Ectodermal cell (in vitro differentiated cells): ENCODE data around the gene SNRNP25.

Experiments used
- H3K27ac ChIP-seq: 2 replicates; pipeline ENCODE4 v1.7.0; 2013; ENCODE audit warnings: mild to moderate bottlenecking, low read depth, low read length; ENCODE audit not compliant: insufficient read depth, poor library complexity, severe bottlenecking
- H3K27me3 ChIP-seq: 2 replicates; pipeline ENCODE4 v1.7.0; 2013; ENCODE audit warnings: mild to moderate bottlenecking, low read length; ENCODE audit not compliant: insufficient read depth, control insufficient read depth, poor library complexity, severe bottlenecking
- H3K36me3 ChIP-seq: one replicate; pipeline ENCODE4 v1.7.0; 2013; ENCODE audit warnings: low read length; ENCODE audit not compliant: control insufficient read depth, insufficient read depth
- H3K4me1 ChIP-seq: one replicate; pipeline ENCODE4 v1.7.0; 2013; ENCODE audit warnings: low read length; ENCODE audit not compliant: control insufficient read depth, insufficient read depth
- H3K4me3 ChIP-seq: 2 replicates; pipeline ENCODE4 v1.7.0; 2013; ENCODE audit warnings: low read depth, low read length, control low read depth; ENCODE audit not compliant: insufficient read depth
- H3K9me3 ChIP-seq: 2 replicates; pipeline ENCODE4 v1.7.0; 2013; ENCODE audit warnings: mild to moderate bottlenecking, low read length, moderate library complexity; ENCODE audit not compliant: control insufficient read depth
- WGBS, 2 experiments: methylation state at CpG; one replicate each; pipeline ENCODE4 v1.1.7; 2013; ENCODE audit warnings: missing lambda C conversion rate in 2 of 2; 5-methylcytosine and 5-hydroxymethylcytosine counted together

Gene SNRNP25

DNA sequence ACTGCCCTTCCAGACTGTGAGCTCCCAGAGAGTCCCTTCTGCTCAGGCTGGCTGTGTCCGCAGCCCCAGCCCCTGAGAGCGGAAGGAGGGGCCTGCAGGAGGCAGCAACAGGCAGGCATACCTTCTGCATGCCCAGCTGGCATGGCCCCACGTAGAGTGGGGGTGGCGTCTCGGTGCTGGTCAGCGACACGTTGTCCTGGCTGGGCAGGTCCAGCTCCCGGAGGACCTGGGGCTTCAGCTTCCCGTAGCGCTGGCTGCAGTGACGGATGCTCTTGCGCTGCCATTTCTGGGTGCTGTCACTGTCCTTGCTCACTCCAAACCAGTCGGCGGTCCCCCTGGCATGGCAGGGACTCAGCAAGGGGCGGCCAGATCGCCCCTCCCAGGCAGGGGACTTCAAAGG lies 9.8 kb downstream of the SNRNP25 start:
- peaks cover 16% of the 10 kb centered on the region for H3K4me1 ChIP-seq
- WGBS, 2 experiments = 96% methylated on average over 16 of the region's 16 CpGs
- H3K27me3 ChIP-seq = no peaks in the 10 kb centered on the region
- H3K27ac ChIP-seq = no peak overlapping the region
- no peak overlapping the region for H3K4me3 ChIP-seq
- no peaks in the 10 kb centered on the region for H3K9me3 ChIP-seq
- H3K36me3 ChIP-seq = peaks cover 22% of the 10 kb centered on the region

DNA sequence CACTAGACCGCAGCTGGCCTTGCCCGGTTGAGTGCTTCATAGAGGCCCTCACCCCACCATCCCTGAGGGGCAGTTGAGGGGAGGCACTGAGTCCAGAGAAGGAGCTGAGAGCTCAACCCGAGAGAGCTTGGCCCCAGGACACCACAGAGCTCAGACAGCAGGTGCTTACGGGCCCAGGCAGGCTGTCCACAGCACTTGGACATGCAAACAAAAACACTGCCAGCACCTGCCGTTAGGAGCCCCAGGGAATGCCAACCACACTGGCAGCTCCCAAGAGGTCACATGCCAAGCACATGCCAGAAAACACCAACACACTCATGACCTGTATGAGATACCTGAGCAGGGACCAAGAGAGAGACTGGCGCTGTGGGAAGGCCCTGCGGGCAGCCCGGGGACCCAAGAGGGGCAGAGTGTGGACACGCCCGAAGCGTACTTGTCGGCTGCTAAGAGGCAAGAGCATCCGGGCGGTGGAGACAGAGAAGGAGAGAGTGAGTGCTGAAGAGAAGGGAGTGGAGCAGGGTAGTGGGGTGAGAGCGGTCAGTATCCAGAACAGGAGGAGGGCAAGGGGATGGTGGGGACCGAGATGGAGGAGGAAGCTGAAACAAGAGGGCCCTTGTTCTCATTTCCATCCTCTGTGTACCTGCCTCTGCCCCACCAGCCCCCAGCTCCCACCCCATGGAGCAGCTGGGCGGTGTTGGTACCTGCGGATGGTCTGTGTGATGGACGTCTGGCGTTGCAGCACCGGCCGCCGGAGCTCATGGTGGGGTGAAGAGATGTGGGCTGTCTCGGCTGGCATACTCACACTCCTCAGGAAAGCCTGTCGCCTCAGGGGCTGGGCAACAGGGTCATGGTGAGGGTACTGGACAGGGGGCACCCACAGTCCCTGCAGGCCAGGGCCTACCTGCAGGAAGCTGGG lies 10.6 kb downstream of the SNRNP25 start:
- H3K27me3 ChIP-seq = no peaks in the 10 kb centered on the region
- no peak overlapping the region for H3K4me3 ChIP-seq
- peaks cover 18% of the 10 kb centered on the region for H3K4me1 ChIP-seq
- H3K36me3 ChIP-seq = peaks cover 14% of the 10 kb centered on the region
- H3K9me3 ChIP-seq = no peaks in the 10 kb centered on the region
- H3K27ac ChIP-seq = no peak overlapping the region
- 95% methylated on average over 25 of the region's 25 CpGs for WGBS, 2 experiments

DNA sequence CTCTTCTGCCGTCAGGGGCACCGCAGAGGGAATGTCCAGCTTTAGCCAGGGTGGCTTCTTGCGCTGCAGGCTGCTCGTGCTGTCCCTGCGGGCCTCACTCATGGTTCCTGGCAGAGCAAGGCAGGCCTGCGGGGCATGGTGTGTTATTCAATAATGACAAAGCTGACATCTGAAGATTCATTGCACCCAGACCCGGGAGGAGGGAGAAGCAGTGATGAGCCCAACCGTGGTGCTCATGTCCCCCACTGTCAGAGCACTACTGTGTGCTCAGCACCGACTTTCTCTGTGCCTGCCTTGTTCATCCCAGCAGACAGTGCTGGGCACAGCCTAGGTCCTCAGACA lies 11.3 kb downstream of the SNRNP25 start:
- peaks cover 10% of the 10 kb centered on the region for H3K36me3 ChIP-seq
- 83 to 84% methylated on average over 9 of the region's 9 CpGs for WGBS, 2 experiments

DNA sequence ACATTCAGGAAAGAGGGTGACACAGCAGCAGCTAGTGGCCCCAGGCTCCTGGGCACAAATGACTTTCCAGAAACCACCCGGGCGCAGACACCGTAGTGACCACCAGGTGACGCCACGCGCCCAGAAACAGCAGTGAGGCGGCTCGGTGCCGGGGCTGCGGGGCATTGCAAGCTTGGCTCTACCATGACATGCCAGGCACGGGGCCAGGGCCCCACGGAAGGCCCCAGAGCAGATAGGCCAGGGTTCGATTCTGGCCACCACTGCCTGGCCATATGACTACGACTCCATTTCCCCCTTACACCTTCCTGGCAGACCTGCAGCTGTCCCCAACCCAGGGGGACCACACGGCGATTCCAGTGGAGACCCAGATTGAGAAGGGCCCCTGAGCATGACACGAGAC lies 12.1 kb downstream of the SNRNP25 start:
- Histone ChIP-seq H3K27me3 (no peaks in the 10 kb centered on the region), H3K27ac (no peak overlapping the region), H3K4me1 (peaks cover 21% of the 10 kb centered on the region), H3K36me3 (peaks cover 10% of the 10 kb centered on the region), H3K4me3 (no peak overlapping the region), H3K9me3 (no peaks in the 10 kb centered on the region)
- 27 to 30% methylated on average over 17 of the region's 17 CpGs for WGBS, 2 experiments

More for the DNA sequence above, 11.3 kb downstream of the SNRNP25 start:
- H3K4me3 ChIP-seq = no peak overlapping the region
- no peaks in the 10 kb centered on the region for H3K27me3 ChIP-seq
- no peak overlapping the region for H3K27ac ChIP-seq
- peaks cover 20% of the 10 kb centered on the region for H3K4me1 ChIP-seq
- H3K9me3 ChIP-seq = no peaks in the 10 kb centered on the region

DNA sequence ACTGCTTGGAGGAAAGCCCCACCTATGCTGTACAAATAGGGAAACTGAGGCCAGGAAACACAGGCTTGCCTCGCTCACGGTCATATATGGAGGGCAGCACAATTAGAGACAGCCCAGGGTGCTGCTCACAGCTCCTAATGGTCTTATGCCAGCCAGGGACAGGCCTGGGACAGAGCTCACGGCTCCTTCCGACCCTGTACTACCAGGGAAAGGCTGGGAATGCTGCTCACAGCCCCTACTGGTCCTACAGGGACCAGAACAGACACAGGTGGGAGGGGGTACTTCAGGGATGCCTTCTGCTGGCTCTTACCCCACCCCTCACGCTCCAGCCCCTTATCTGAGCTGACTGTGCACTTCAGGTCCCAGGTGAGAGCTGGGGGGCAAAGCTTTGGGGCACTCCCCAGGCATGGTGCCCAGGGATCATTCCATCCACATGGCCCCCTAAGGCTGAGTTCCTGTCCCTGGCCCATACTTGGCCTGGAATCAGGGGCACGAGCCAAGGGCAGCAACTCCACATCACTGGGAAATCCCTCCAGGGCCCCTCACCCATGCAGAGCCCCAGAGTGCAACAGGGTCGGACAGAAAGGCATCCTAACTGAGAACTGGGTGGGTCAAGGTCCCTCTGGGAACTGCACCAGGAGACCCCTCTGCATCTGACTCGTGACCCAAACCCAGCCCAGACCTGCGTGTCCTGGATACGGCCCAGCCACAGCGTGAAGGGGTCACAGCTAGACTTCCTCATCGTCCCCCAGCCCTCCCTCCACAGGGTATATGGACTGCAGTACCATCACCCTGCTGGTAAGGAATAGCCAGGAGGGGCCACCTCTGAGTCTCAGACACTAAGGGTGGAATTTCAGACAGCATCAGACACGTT lies 12.9 kb downstream of the SNRNP25 start:
- Histone ChIP-seq H3K9me3 (no peaks in the 10 kb centered on the region), H3K36me3 (peaks cover 7% of the 10 kb centered on the region), H3K27ac (no peak overlapping the region), H3K4me3 (no peak overlapping the region), H3K27me3 (peaks cover 3% of the 10 kb centered on the region), H3K4me1 (peaks cover 27% of the 10 kb centered on the region)
- WGBS, 2 experiments = 89 to 91% methylated on average over 13 of the region's 13 CpGs

DNA sequence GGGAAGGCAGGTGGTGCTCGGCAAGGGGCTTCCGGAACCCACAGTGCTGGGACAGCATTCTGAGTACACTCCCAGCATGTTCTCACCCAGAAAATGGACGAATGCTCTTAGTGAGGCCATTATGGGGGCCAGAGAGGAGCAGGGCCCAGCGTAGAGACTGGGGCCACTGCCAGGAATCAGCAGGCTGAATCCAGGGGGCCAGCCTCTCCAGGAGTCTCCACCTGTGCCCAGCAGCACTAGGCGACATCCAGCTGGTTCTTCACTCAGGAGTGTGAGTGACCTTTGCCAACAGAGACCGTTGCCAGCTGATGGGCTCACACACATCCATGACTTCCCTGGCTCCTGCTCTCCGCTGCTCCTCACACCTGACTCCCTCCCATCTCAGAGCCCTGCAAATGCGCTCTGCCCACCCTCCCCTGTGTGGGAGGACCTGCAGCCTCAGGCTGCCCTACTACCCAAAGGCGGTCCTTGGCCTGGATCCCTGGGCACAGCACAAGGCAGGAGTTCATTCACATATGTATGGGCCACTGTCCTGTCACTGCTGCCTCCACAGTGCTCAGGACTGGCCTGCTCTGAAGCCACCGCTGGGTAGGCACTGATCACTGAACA lies 13.7 kb downstream of the SNRNP25 start:
- Histone ChIP-seq H3K27ac (no peak overlapping the region), H3K4me3 (no peak overlapping the region), H3K36me3 (peaks cover 3% of the 10 kb centered on the region), H3K27me3 (peaks cover 3% of the 10 kb centered on the region), H3K9me3 (no peaks in the 10 kb centered on the region), H3K4me1 (peaks cover 27% of the 10 kb centered on the region)
- 91 to 93% methylated on average over 10 of the region's 10 CpGs for WGBS, 2 experiments

DNA sequence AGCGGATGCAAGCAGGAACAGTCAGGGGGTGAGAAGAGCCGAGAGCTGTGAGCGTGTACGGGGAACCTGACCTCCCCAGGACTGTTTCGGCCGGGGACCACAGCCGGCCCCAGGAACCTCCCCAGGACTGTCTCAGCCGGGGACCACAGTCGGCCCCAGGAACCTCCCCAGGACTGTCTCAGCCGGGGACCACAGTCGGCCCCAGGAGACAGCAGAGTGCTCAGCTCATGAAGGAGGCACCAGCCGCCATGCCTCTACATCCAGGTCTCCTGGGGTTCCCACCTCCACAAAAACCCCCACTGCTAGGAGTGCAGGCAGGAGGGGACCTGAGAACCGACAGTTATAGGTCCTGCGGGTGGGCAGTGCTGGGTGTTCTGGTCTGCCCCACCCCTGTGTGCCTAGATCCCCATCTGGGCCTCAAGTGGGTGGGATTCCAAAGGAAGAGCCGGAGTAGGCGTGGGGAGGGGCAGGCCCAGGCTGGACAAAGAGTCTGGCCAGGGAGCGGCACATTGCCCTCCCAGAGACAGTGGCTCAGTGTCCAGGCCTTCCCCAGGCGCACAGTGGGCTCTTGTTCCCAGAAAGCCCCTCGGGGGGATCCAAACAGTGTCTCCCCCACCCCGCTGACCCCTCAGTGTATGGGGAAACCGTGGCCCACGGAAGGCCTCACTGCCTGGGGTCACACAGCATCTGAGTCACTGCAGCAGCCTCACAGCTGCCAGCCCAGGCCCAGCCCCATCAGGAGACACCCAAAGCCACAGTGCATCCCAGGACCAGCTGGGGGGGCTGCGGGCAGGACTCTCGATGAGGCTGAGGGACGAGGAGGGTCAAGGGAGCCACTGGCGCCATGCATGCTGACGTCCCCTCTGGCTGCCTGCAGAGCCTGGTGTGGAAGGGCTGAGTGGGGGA lies 14.5 kb downstream of the SNRNP25 start:
- H3K36me3 ChIP-seq = no peaks in the 10 kb centered on the region
- H3K4me1 ChIP-seq = peaks cover 33% of the 10 kb centered on the region
- H3K4me3 ChIP-seq = no peak overlapping the region
- 88% methylated on average over 27 of the region's 27 CpGs for WGBS, 2 experiments
- no peak overlapping the region for H3K27ac ChIP-seq
- no peaks in the 10 kb centered on the region for H3K9me3 ChIP-seq
- H3K27me3 ChIP-seq = peaks cover 8% of the 10 kb centered on the region

DNA sequence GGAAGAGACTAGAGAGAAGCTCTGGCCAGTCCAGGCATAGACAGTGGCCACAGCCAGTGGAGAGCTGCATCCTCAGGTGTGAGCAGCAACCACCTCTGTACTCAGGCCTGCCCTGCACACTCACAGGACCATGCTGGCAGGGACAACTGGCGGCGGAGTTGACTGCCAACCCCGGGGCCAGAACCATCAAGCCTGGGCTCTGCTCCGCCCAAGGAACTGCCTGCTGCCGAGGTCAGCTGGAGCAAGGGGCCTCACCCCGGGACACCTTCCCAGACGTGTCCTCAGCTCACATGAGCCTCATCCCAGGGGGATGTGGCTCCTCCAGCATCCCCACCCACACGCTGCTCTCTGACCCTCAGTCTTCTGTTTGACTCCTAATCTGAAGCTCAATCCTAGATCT lies 15.6 kb downstream of the SNRNP25 start:
- 83 to 88% methylated on average over 8 of the region's 8 CpGs for WGBS, 2 experiments
- H3K27ac ChIP-seq = no peak overlapping the region
- H3K4me3 ChIP-seq = no peak overlapping the region
- no peaks in the 10 kb centered on the region for H3K9me3 ChIP-seq
- peaks cover 8% of the 10 kb centered on the region for H3K27me3 ChIP-seq
- H3K36me3 ChIP-seq = no peaks in the 10 kb centered on the region
- peaks cover 42% of the 10 kb centered on the region for H3K4me1 ChIP-seq

DNA sequence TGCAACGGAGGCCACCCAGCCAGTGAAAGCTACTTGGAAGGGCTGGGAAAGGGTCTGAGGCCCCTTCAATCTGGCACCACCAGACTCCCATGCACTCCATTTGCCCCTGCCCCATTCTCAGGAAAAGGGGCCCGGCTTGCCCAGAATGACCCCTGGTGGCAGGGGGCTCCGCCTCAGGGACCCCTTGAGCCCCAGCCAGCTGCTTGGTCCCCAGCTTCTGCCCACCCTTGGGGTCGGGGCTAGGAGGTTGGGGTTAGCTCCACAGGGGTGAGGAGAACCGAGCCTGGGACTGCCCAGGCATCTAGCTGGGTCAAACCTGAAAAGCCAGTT lies 17.5 kb downstream of the SNRNP25 start:
- peak overlapping the region; percentile 60 for H3K4me3 ChIP-seq

More for the DNA sequence above, 17.5 kb downstream of the SNRNP25 start:
- no peak overlapping the region for H3K27ac ChIP-seq
- H3K9me3 ChIP-seq = no peaks in the 10 kb centered on the region
- peaks cover 8% of the 10 kb centered on the region for H3K27me3 ChIP-seq
- peaks cover 58% of the 10 kb centered on the region for H3K4me1 ChIP-seq
- H3K36me3 ChIP-seq = no peaks in the 10 kb centered on the region
- 65 to 67% methylated on average over 5 of the region's 5 CpGs for WGBS, 2 experiments
